Measurements from ENCODE around the gene FAM200A. TPM values are rescaled to one million over a fixed set of nuclear protein-coding genes. Genes with fewer than 3 reads are reported as not detected.
"Not testable (repeated sequence)": the region's sequence is repeated elsewhere in the genome, so short reads cannot be mapped to it uniquely, and the experiment has no call there.

FAM200A gene
- total RNA-seq, 4 donors from 2014 or later: 1.3 to 22.6 (median 5.1) TPM

- H3K36me3 ChIP-seq: no peaks in the 10 kb centered on the region
- no peaks in the 10 kb centered on the region for H3K27me3 ChIP-seq
- H3K4me3 ChIP-seq: no peak overlapping the region
- no peak for TF ChIP-seq POLR2A (IDR thresholded peaks at IDR 0.05)
- no peaks in the 10 kb centered on the region for H3K9me3 ChIP-seq
- no peak for DNase-seq
- intact Hi-C loops (cut with DNase I; ENCODE audit: low total_unique reads): no loop called here
- no peak overlapping the region for H3K27ac ChIP-seq
- H3K4me1 ChIP-seq: no peaks in the 10 kb centered on the region
These were observed 43.2 kb upstream of the FAM200A start for GRCh38 chr7:99594948-99595745.

GRCh38 chr7:99588868-99589267 is 37.0 kb upstream of the FAM200A start:
- H3K36me3 ChIP-seq: no peaks in the 10 kb centered on the region
- intact Hi-C loops (cut with DNase I; ENCODE audit: low total_unique reads): no loop called here
- DNase-seq: no peak
- H3K9me3 ChIP-seq: no peaks in the 10 kb centered on the region
- no peaks in the 10 kb centered on the region for H3K4me1 ChIP-seq
- H3K27me3 ChIP-seq: no peaks in the 10 kb centered on the region
- no peak overlapping the region for H3K27ac ChIP-seq
- H3K4me3 ChIP-seq: no peak overlapping the region
- TF ChIP-seq POLR2A (IDR thresholded peaks at IDR 0.05) (no peak), CTCF (IDR thresholded peaks at IDR 0.05) (no peak)

GRCh38 chr7:99580778-99581332 is 28.9 kb upstream of the FAM200A start:
- Histone ChIP-seq H3K27ac (peak overlapping the region; percentile 18 to 76), H3K4me3 (peak overlapping the region; percentile 47 to 63)
- H3K9me3 ChIP-seq; DNase-seq; H3K27me3 ChIP-seq; intact Hi-C loops (cut with DNase I; ENCODE audit: low total_unique reads); H3K4me1 ChIP-seq; H3K36me3 ChIP-seq: not testable (repeated sequence)

- Histone ChIP-seq H3K4me3 (peak overlapping the region; percentile 47 to 63), H3K27me3 (no peaks in the 10 kb centered on the region), H3K9me3 (no peaks in the 10 kb centered on the region), H3K27ac (peak overlapping the region; percentile 18 to 76), H3K36me3 (no peaks in the 10 kb centered on the region), H3K4me1 (no peaks in the 10 kb centered on the region)
- TF ChIP-seq CTCF (IDR thresholded peaks at IDR 0.05) (peak in 3 of 4 experiments; percentile 23 to 60 (median 37)), POLR2A (IDR thresholded peaks at IDR 0.05) (no peak)
- DNase-seq: peak; percentile 35 to 54
- intact Hi-C loops (cut with DNase I; ENCODE audit: low total_unique reads): no loop called here
These were observed 28.3 kb upstream of the FAM200A start for GRCh38 chr7:99579956-99580777.

GRCh38 chr7:99579281-99579955 is 27.5 kb upstream of the FAM200A start:
- no peak for DNase-seq
- Histone ChIP-seq H3K27me3 (no peaks in the 10 kb centered on the region), H3K36me3 (no peaks in the 10 kb centered on the region), H3K27ac (peak overlapping the region in 1 of 2 donors; percentile 76), H3K4me1 (no peaks in the 10 kb centered on the region), H3K4me3 (peak overlapping the region; percentile 47 to 63), H3K9me3 (no peaks in the 10 kb centered on the region)
- intact Hi-C loops (cut with DNase I; ENCODE audit: low total_unique reads): no loop called here
- no peak for TF ChIP-seq POLR2A (IDR thresholded peaks at IDR 0.05)
- no peak for TF ChIP-seq CTCF (IDR thresholded peaks at IDR 0.05)

Measured in uterus (tissue), 4 donors.